AG04450 (cell line): ENCODE results near the gene GSK3A. TPM values are rescaled to one million over a fixed set of nuclear protein-coding genes. Genes with fewer than 3 reads are reported as not detected.
A peak's percentile ranks its signal among the peaks of the same experiment; 100 is the strongest.

Experiments
- CTCF ChIA-PET: fragments of 300-600, 350-600 bp; formaldehyde crosslinking; extraction: SDS; loops from one replicate; lab custom pipeline; 2022; ENCODE audit warnings: antibody characterized with exemption, inconsistent platforms; lab: Charles Lee
- POLR2A ChIA-PET: fragments of 350-600 bp; formaldehyde crosslinking; extraction: SDS; loops from one replicate; lab custom pipeline; 2021; ENCODE audit warnings: antibody characterized with exemption, inconsistent platforms; lab: Yijun Ruan, JAX
- DNase-seq: peaks from one replicate; pipeline ENCODE4 v3.0.0-alpha.2; 2011; ENCODE audit warnings: low read depth, low spot score
- H3K27ac ChIP-seq: one replicate; pipeline ENCODE4 v1.5.1; 2012; ENCODE audit warnings: low read depth, low read length, control low read depth
- H3K27me3 ChIP-seq: one replicate; pipeline ENCODE4 v1.6.0; 2012; ENCODE audit warnings: low read length; ENCODE audit not compliant: control insufficient read depth, insufficient read depth
- H3K4me3 ChIP-seq: 2 replicates; pipeline ENCODE4 v1.5.1; 2011; ENCODE audit warnings: mild to moderate bottlenecking, low read depth, low read length, control low read depth
- H3K9me3 ChIP-seq: 2 replicates; pipeline ENCODE4 v1.5.1; 2012; ENCODE audit warnings: low read length; ENCODE audit not compliant: control insufficient read depth, insufficient read depth
- CTCF ChIP-seq: IDR thresholded peaks from 2 replicates; pipeline ENCODE4 v1.5.1; 2011; ENCODE audit warnings: low read depth, low read length, control low read depth, inconsistent platforms
- polyA plus RNA-seq: library from polyadenylated mRNA; depleted of rRNA; stranded (reverse); fragments of >200 nt; gene quantifications from 2 replicates; pipeline ENCODE4 v1.2.3, GENCODE V29; 2011

Gene GSK3A
- polyA plus RNA-seq, 1 experiment: 20.1 TPM

DNA sequence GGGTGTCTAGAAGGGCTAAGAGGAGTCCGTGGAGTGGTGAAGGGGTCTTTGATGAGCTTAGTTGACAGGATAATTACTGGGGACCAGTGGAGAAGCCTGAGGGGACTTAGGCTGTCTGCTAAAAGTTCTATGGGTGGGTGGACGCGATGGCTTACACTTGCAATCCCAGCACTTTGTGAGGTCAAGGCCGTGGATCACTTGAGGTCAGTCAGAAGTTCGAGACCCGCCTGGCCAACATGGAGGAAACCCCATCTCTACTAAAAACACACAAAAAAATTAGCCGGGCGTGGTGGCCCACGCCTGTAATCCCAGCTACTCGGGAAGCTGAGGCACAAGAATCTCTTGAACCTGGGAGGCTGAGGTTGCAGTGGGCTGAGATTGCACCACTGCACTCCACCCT lies 2.8 kb upstream of the GSK3A start:
- Histone ChIP-seq H3K9me3 (no peaks in the 10 kb centered on the region), H3K4me3 (no peak overlapping the region; the same call in 1 of the 2 replicates), H3K27ac (peak overlapping the region; percentile 65), H3K27me3 (no peaks in the 10 kb centered on the region)
- POLR2A ChIA-PET: interaction anchor here (0.5 to 1.0 kb wide), 2 partner anchors 11 to 35 kb away, joined by 3 to 11 read pairs; no protein-coding TSS in a partner anchor
- DNase-seq: no peak
- CTCF ChIA-PET: interaction anchor here (0.5 to 8.4 kb wide), 12 partner anchors 12 to 193 kb away, joined by 3 to 118 read pairs (median 4); no protein-coding TSS in a partner anchor
- TF ChIP-seq CTCF: no peak

GRCh38 chr19:42244347-42245220 lies 2.2 kb upstream of the GSK3A start:
- CTCF ChIA-PET: interaction anchor here (0.5 to 8.4 kb wide), 9 partner anchors 11 to 194 kb away, joined by 3 to 118 read pairs (median 4); no protein-coding TSS in a partner anchor
- POLR2A ChIA-PET: interaction anchor here (1.0 to 1.9 kb wide), 3 partner anchors 26 to 37 kb away, joined by 3 to 11 read pairs (median 4); no protein-coding TSS in a partner anchor
- Histone ChIP-seq H3K4me3 (peak overlapping the region; percentile 79), H3K9me3 (no peaks in the 10 kb centered on the region), H3K27ac (peak overlapping the region; percentile 65), H3K27me3 (no peaks in the 10 kb centered on the region)
- TF ChIP-seq CTCF: peak; percentile 71
- DNase-seq: peak; percentile 85

- CTCF ChIA-PET: interaction anchor here (1.7 to 8.4 kb wide), 3 partner anchors 36 to 134 kb away, joined by 5 to 118 read pairs (median 8); partner anchors contain the start of gene POU2F2
- DNase-seq: no peak
- H3K27me3 ChIP-seq: no peaks in the 10 kb centered on the region
- no peak for TF ChIP-seq CTCF
- POLR2A ChIA-PET: interaction anchor here (1.1 to 1.7 kb wide), 3 partner anchors 8 to 38 kb away, joined by 3 to 7 read pairs (median 3); no protein-coding TSS in a partner anchor
- H3K4me3 ChIP-seq: peak overlapping the region; percentile 89
- H3K9me3 ChIP-seq: no peaks in the 10 kb centered on the region
- no peak overlapping the region for H3K27ac ChIP-seq
Observed at GRCh38 chr19:42242069-42242511, 312 bp downstream of the GSK3A start.

DNA sequence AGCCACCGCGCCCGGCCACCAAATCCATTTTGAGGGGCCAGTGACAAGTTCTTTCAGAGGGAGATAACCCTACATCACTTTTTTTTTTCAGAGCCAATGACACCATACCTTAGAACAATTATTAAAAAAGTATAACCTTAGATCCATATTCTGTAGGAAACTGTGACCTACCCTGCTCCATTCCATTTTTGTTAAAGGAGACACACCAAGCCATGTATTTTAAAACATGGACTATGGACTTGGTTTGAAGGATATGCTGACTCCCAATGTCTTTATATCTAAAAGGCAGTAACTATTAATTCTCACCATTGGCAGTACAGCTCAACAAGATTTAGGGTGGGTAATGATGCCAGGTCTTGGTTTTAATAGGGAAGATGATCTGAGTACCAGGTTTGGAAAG lies 1.1 kb downstream of the GSK3A start:
- Histone ChIP-seq H3K27ac (no peak overlapping the region), H3K9me3 (no peaks in the 10 kb centered on the region), H3K4me3 (peak overlapping the region; percentile 89), H3K27me3 (no peaks in the 10 kb centered on the region)
- DNase-seq: no peak
- POLR2A ChIA-PET: interaction anchor here (1.1 kb wide), 1 partner anchor 8 kb away, joined by 3 read pairs; no protein-coding TSS in a partner anchor
- CTCF ChIA-PET: interaction anchor here (0.5 to 8.4 kb wide), 5 partner anchors 37 to 133 kb away, joined by 3 to 118 read pairs (median 6); partner anchors contain the start of gene POU2F2
- no peak for TF ChIP-seq CTCF
